ENCODE data around the gene CD300LF.

The CD300LF gene

DNA sequence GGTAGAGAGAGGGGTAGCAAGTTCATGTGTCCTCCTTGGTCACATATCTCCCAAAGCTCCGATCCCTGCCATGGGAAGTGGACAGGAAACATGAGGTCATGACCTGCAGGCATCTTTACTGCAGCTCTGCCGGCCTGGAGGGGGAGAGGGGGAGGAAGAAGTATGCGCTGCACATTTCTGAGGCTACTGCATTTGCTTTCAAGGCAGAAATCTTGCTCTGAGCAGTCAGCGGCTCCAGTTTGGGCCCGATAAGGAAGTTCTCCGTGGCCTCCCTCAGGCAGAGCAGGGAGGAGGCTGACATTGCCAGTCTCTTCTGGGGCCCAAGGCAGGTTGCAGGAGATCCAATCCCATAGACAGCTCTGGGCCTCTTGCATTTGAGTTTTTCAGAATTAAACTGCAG lies 34.2 kb upstream of the CD300LF start:
- peaks cover 33% of the 10 kb centered on the region for H3K36me3 ChIP-seq (ENCODE audit: insufficient read depth, low read length)
- peak overlapping the region; percentile 79 for H3K27ac ChIP-seq (ENCODE audit: low read length)
- H3K4me3 ChIP-seq (ENCODE audit: low read depth in 1 of 2, low read length in 2 of 2) = no peak overlapping the region

DNA sequence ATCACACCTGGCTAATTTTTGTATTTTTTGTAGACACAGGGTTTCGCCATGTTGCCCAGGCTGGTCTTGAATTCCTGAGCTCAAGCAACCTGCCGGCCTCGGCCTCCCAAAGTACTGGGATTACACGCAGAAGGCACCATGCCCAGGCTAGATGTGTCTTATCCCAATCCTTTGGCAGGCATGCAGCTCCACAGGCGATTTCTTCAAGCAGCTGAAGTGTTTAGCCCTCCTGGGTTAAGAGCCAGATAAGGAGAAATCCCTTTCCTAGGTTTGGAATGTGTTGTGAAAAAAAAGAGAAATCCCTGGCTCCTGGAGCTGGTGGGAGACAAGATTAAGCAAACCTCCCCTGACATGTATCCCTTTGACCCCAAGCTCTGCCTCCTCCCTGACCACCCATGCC lies 33.7 kb upstream of the CD300LF start:
- DNase-seq = no peak
- no peaks in the 10 kb centered on the region for H3K9me3 ChIP-seq (ENCODE audit: insufficient read depth, low read length, severe bottlenecking)
- no peak for ATAC-seq (ENCODE audit: insufficient read depth, low read depth)
- H3K4me3 ChIP-seq (ENCODE audit: low read depth in 1 of 2, low read length in 2 of 2) = no peak overlapping the region
- TF ChIP-seq EZH2 (IDR thresholded peaks at IDR 0.05; ENCODE audit: borderline replicate concordance, low read depth, low read length, severe bottlenecking) (no peak), CTCF (IDR thresholded peaks at IDR 0.05; ENCODE audit: borderline replicate concordance, extremely low read depth, low read length, poor library complexity, severe bottlenecking) (no peak)
- H4K20me1 ChIP-seq (ENCODE audit: insufficient read depth, low read length) = peaks cover 29% of the 10 kb centered on the region
- H3K4me2 ChIP-seq (ENCODE audit: insufficient read depth, low read length) = no peak overlapping the region
- peaks cover 27% of the 10 kb centered on the region for H3K36me3 ChIP-seq (ENCODE audit: insufficient read depth, low read length)
- H3K4me1 ChIP-seq (ENCODE audit: insufficient read depth, low read length) = peaks cover 69% of the 10 kb centered on the region
- no peak overlapping the region for H3K9ac ChIP-seq (ENCODE audit: low read depth, low read length)
- H3K27ac ChIP-seq (ENCODE audit: low read length) = peak overlapping the region; percentile 79; the same call in 1 of the 2 replicates
- H3K27me3 ChIP-seq (ENCODE audit: insufficient read depth, low read length, poor library complexity) = no peaks in the 10 kb centered on the region
- no peak overlapping the region for H2AFZ ChIP-seq (ENCODE audit: low read depth, low read length)
- peaks cover 40% of the 10 kb centered on the region for H3K79me2 ChIP-seq (ENCODE audit: insufficient read depth, low read length)

More for the DNA sequence above, 34.2 kb upstream of the CD300LF start:
- H3K9ac ChIP-seq (ENCODE audit: low read depth, low read length) = no peak overlapping the region
- peaks cover 34% of the 10 kb centered on the region for H4K20me1 ChIP-seq (ENCODE audit: insufficient read depth, low read length)
- no peak overlapping the region for H3K4me2 ChIP-seq (ENCODE audit: insufficient read depth, low read length)
- TF ChIP-seq EZH2 (IDR thresholded peaks at IDR 0.05; ENCODE audit: borderline replicate concordance, low read depth, low read length, severe bottlenecking) = no peak
- TF ChIP-seq CTCF (IDR thresholded peaks at IDR 0.05; ENCODE audit: borderline replicate concordance, extremely low read depth, low read length, poor library complexity, severe bottlenecking) = no peak
- no peaks in the 10 kb centered on the region for H3K9me3 ChIP-seq (ENCODE audit: insufficient read depth, low read length, severe bottlenecking)
- H3K79me2 ChIP-seq (ENCODE audit: insufficient read depth, low read length) = peaks cover 46% of the 10 kb centered on the region
- DNase-seq (no peak), ATAC-seq (ENCODE audit: insufficient read depth, low read depth) (no peak)
- H3K4me1 ChIP-seq (ENCODE audit: insufficient read depth, low read length) = peaks cover 69% of the 10 kb centered on the region
- H3K27me3 ChIP-seq (ENCODE audit: insufficient read depth, low read length, poor library complexity) = no peaks in the 10 kb centered on the region
- H2AFZ ChIP-seq (ENCODE audit: low read depth, low read length) = no peak overlapping the region

GRCh38 chr17:74745548-74746177 lies 32.9 kb upstream of the CD300LF start:
- Histone ChIP-seq H3K4me1 (ENCODE audit: insufficient read depth, low read length) (peaks cover 69% of the 10 kb centered on the region), H3K4me2 (ENCODE audit: insufficient read depth, low read length) (no peak overlapping the region), H3K9me3 (ENCODE audit: insufficient read depth, low read length, severe bottlenecking) (no peaks in the 10 kb centered on the region), H2AFZ (ENCODE audit: low read depth, low read length) (no peak overlapping the region), H3K27me3 (ENCODE audit: insufficient read depth, low read length, poor library complexity) (no peaks in the 10 kb centered on the region), H3K4me3 (ENCODE audit: low read depth in 1 of 2, low read length in 2 of 2) (no peak overlapping the region), H3K9ac (ENCODE audit: low read depth, low read length) (no peak overlapping the region), H4K20me1 (ENCODE audit: insufficient read depth, low read length) (peaks cover 22% of the 10 kb centered on the region), H3K36me3 (ENCODE audit: insufficient read depth, low read length) (peaks cover 20% of the 10 kb centered on the region), H3K27ac (ENCODE audit: low read length) (no peak overlapping the region), H3K79me2 (ENCODE audit: insufficient read depth, low read length) (peaks cover 33% of the 10 kb centered on the region)
- ATAC-seq (ENCODE audit: insufficient read depth, low read depth) (no peak), DNase-seq (no peak)
- TF ChIP-seq EZH2 (IDR thresholded peaks at IDR 0.05; ENCODE audit: borderline replicate concordance, low read depth, low read length, severe bottlenecking) (no peak), CTCF (IDR thresholded peaks at IDR 0.05; ENCODE audit: borderline replicate concordance, extremely low read depth, low read length, poor library complexity, severe bottlenecking) (no peak)
